ENCODE data around the gene HOXA6.

HOXA6 gene

GRCh38 chr7:27132978-27133377, 14.6 kb downstream of the HOXA6 start:
- peaks cover 65 to 68% of the 10 kb centered on the region in 2 donors for H3K27me3 Mint-ChIP-seq
- no peak for DNase-seq
- no peak overlapping the region for H3K27ac Mint-ChIP-seq
- ATAC-seq (replicated peaks): no peak
- H3K4me3 Mint-ChIP-seq: no peak overlapping the region
- H3K36me3 Mint-ChIP-seq (ENCODE audit: insufficient read depth): peaks cover 6% of the 10 kb centered on the region
- H3K4me1 Mint-ChIP-seq (ENCODE audit: low read depth in 2 of 2): no peaks in the 10 kb centered on the region
- no peaks in the 10 kb centered on the region for H3K9me3 Mint-ChIP-seq

DNA sequence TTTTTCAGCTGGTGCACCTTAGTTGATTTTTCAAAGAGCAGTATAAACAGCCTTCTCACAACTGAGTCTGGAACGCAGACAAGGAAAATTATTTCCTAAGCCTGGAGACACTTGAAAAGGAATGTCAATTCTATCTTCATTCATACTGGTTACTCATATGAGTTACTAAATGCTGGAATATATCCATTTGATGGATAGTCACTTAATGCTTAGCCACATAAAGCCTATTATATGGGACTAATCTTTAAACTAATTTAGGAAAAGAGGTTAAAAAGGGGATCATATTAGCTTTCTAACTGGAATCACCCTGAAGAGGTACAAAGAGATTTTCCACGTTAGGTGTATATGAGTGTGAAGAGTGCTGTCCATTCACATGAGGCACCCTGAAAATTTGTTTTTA, 15.4 kb downstream of the HOXA6 start:
- DNase-seq: no peak
- Mint-ChIP-seq H3K4me3 (peak overlapping the region in 1 of 2 donors; percentile 25), H3K9me3 (no peaks in the 10 kb centered on the region), H3K36me3 (ENCODE audit: insufficient read depth) (peaks cover 6% of the 10 kb centered on the region), H3K27ac (no peak overlapping the region), H3K4me1 (ENCODE audit: low read depth in 2 of 2) (no peaks in the 10 kb centered on the region), H3K27me3 (peaks cover 65 to 68% of the 10 kb centered on the region in 2 donors)
- ATAC-seq (replicated peaks): no peak

- Mint-ChIP-seq H3K4me3 (peak overlapping the region; percentile 59 to 65), H3K36me3 (ENCODE audit: insufficient read depth) (peaks cover 6% of the 10 kb centered on the region)
Observed at GRCh38 chr7:27131390-27131819, 16.2 kb downstream of the HOXA6 start.

GRCh38 chr7:27130540-27131389, 16.8 kb downstream of the HOXA6 start, which contains the start of gene HOXA4:
TSS of gene HOXA4 (minus strand) at chr7:27130757. CDS start at chr7:27130733, 24 bp downstream.
- ATAC-seq (replicated peaks) (peak; percentile 93), DNase-seq (peak; percentile 65 to 76 (median 74))
- Mint-ChIP-seq H3K36me3 (ENCODE audit: insufficient read depth) (peaks cover 6% of the 10 kb centered on the region), H3K4me3 (peak within 1 kb of the TSS; percentile 61 to 65), H3K9me3 (no peaks in the 10 kb centered on the region), H3K27me3 (peaks cover 65 to 70% of the 10 kb centered on the region in 2 donors), H3K27ac (peak within 1 kb of the TSS in 1 of 2 donors; percentile 6), H3K4me1 (ENCODE audit: low read depth in 2 of 2) (no peaks in the 10 kb centered on the region)

More at GRCh38 chr7:27131390-27131819, 16.2 kb downstream of the HOXA6 start:
- Mint-ChIP-seq H3K9me3 (no peaks in the 10 kb centered on the region), H3K27me3 (peaks cover 65 to 70% of the 10 kb centered on the region in 2 donors), H3K27ac (peak overlapping the region in 1 of 2 donors; percentile 6), H3K4me1 (ENCODE audit: low read depth in 2 of 2) (no peaks in the 10 kb centered on the region)
- ATAC-seq (replicated peaks): no peak
- no peak for DNase-seq

GRCh38 chr7:27129729-27130539, 17.6 kb downstream of the HOXA6 start:
- Mint-ChIP-seq H3K36me3 (ENCODE audit: insufficient read depth) (peaks cover 6% of the 10 kb centered on the region), H3K27me3 (peaks cover 65 to 69% of the 10 kb centered on the region in 2 donors), H3K4me1 (ENCODE audit: low read depth in 2 of 2) (no peaks in the 10 kb centered on the region), H3K9me3 (no peaks in the 10 kb centered on the region), H3K4me3 (peak overlapping the region; percentile 61 to 65), H3K27ac (no peak overlapping the region)
- ATAC-seq (replicated peaks): peak; percentile 45
- DNase-seq: no peak

DNA sequence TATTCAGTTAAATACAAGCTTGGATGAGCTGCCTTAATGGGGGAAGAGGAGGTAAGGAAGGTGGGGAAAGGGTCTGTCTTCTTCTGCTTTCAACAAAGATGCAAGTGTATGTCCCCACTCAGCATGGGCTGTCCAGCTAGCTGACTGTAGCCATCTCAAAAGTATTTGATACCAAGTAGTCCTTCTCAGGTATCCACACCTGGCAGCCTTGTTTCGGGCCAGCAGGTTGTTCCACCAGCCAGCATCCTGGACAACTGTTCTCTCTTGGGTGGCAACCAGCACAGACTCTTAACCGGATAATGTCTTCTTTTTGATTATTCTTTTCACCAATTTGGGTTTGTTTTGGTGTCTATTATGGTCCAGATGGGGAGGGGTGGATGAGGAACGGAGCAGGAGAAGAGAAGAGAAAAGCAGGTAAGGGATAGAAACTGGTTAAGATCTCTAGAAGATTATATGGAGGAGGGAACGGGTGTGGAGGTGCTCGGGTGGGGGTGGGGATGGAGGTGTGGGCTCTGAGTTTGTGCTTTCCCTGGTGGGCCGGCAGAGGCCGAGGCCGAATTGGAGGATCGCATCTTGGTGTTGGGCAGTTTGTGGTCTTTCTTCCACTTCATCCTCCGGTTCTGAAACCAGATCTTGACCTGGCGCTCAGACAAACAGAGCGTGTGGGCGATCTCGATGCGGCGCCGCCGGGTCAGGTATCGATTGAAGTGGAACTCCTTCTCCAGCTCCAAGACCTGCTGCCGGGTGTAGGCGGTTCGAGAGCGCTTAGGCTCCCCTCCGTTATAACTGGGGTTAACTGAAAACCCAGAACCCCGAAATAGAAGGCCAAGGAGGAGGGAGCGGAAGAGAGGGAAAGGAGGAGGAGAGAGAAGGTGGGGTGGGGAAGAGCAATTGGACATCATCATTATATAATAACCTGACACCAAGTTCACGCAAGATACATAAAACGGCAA, 18.5 kb downstream of the HOXA6 start:
- Mint-ChIP-seq H3K27ac (no peak overlapping the region), H3K4me3 (peak overlapping the region; percentile 61 to 65)

GRCh38 chr7:27128034-27128433, 19.5 kb downstream of the HOXA6 start:
- Mint-ChIP-seq H3K27ac (no peak overlapping the region), H3K36me3 (ENCODE audit: insufficient read depth) (peaks cover 6% of the 10 kb centered on the region), H3K27me3 (peaks cover 62 to 63% of the 10 kb centered on the region in 2 donors), H3K9me3 (no peaks in the 10 kb centered on the region), H3K4me3 (no peak overlapping the region), H3K4me1 (ENCODE audit: low read depth in 2 of 2) (no peaks in the 10 kb centered on the region)
- DNase-seq: no peak
- ATAC-seq (replicated peaks): no peak

More for the DNA sequence above, 18.5 kb downstream of the HOXA6 start:
- H3K4me1 Mint-ChIP-seq (ENCODE audit: low read depth in 2 of 2): no peaks in the 10 kb centered on the region
- no peaks in the 10 kb centered on the region for H3K9me3 Mint-ChIP-seq
- DNase-seq (no peak), ATAC-seq (replicated peaks) (no peak)
- H3K36me3 Mint-ChIP-seq (ENCODE audit: insufficient read depth): peaks cover 6% of the 10 kb centered on the region
- H3K27me3 Mint-ChIP-seq: peaks cover 65 to 69% of the 10 kb centered on the region in 2 donors

DNA sequence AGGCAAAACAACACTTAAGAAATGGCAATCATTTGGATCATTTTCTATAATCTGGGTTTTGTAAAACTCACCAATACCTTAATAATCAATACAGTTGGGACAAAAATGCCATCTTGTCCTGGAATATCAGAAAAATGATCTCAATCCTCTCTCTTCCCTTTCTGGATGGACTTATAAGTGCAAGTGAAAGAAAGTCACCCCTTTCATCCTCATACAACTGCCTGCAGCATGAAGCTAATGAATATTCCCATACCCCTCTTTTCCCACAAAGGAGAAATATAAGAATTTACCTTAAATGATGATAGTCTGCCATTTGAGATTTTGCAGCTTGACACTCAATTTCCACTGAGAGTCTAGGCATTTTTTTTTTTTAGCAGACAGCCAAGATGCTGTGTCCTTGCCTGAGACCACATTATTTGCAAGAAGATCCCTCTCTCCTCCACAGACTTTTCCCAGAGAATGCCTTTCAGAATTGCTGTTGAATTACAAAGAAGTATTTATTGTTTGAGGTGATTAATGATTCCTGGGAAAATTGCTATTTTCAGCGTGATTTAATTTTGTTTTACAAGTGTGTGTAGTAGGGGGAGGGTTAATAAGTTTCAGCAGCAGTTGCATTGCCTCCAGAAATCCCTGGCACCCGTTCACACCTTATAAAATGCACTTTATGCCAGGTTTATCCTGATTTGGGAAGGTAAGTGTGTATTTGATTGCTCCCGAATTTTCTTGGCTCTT, 20.8 kb downstream of the HOXA6 start:
- Mint-ChIP-seq H3K4me1 (ENCODE audit: low read depth in 2 of 2) (no peaks in the 10 kb centered on the region), H3K36me3 (ENCODE audit: insufficient read depth) (peaks cover 9% of the 10 kb centered on the region), H3K4me3 (no peak overlapping the region), H3K27me3 (peaks cover 58 to 60% of the 10 kb centered on the region in 2 donors), H3K27ac (no peak overlapping the region), H3K9me3 (no peaks in the 10 kb centered on the region)
- DNase-seq (no peak), ATAC-seq (replicated peaks) (no peak)

GRCh38 chr7:27125986-27126394, 21.6 kb downstream of the HOXA6 start:
- no peaks in the 10 kb centered on the region for H3K9me3 Mint-ChIP-seq
- DNase-seq (no peak), ATAC-seq (replicated peaks) (no peak)
- H3K27ac Mint-ChIP-seq: no peak overlapping the region
- H3K4me1 Mint-ChIP-seq (ENCODE audit: low read depth in 2 of 2): no peaks in the 10 kb centered on the region
- no peak overlapping the region for H3K4me3 Mint-ChIP-seq
- H3K27me3 Mint-ChIP-seq: peaks cover 54 to 60% of the 10 kb centered on the region in 2 donors
- peaks cover 4% of the 10 kb centered on the region for H3K36me3 Mint-ChIP-seq (ENCODE audit: insufficient read depth)

GRCh38 chr7:27124902-27125689, 22.5 kb downstream of the HOXA6 start:
- Mint-ChIP-seq H3K9me3 (no peaks in the 10 kb centered on the region), H3K27me3 (peaks cover 54 to 60% of the 10 kb centered on the region in 2 donors), H3K4me3 (no peak overlapping the region), H3K27ac (no peak overlapping the region), H3K4me1 (ENCODE audit: low read depth in 2 of 2) (no peaks in the 10 kb centered on the region), H3K36me3 (ENCODE audit: insufficient read depth) (peaks cover 3% of the 10 kb centered on the region)
- DNase-seq (no peak), ATAC-seq (replicated peaks) (no peak)

DNA sequence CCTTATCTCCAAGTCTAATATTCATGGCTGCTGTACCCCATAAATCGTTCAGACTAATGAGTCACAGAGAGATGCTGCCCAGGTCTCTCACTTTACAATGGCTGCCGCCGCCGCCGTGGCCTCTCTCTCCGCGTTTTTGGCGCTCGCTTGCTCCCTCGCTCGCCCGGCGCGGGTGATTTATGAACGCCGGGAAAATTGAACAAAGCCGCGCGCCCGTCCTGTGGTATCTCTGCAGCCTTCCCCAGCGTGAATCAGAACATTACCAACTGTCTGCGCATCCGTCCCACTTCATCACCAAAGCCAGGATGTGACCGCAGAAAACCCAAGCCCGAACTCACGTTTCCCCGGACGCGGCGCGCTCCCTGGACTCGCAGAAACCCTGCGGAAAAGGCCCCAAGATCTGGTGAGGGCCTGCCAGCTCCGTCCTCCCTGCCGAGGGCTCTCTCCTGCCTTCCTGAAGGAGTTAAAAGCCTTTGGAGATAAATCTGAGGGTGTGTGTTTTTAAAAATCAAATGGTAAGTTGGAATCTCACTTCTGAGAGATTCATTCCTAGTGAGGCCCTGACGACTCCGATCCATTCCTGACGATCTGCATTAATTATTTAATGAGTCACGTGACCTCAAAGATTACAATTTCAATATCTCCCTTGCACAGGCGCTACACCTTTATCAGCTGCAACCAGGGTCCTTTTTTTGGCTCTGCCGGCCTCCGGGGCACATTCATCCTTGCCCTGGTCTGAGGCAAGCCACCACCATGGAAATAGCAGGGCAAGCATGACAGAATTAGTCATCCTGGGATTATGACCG, 23.3 kb downstream of the HOXA6 start:
- H3K4me3 Mint-ChIP-seq: no peak overlapping the region
- H3K27me3 Mint-ChIP-seq: peaks cover 52 to 59% of the 10 kb centered on the region in 2 donors
- peaks cover 3% of the 10 kb centered on the region for H3K36me3 Mint-ChIP-seq (ENCODE audit: insufficient read depth)
- H3K9me3 Mint-ChIP-seq: no peaks in the 10 kb centered on the region
- H3K4me1 Mint-ChIP-seq (ENCODE audit: low read depth in 2 of 2): no peaks in the 10 kb centered on the region
- ATAC-seq (replicated peaks) (no peak), DNase-seq (no peak)
- H3K27ac Mint-ChIP-seq: peak overlapping the region in 1 of 2 donors; percentile 68

All from effector memory CD8-positive, alpha-beta T cell (primary cell).